ENCODE data around the gene SCGB2A2.

The SCGB2A2 gene

GRCh38 chr11:62298975-62299374 lies 29.0 kb downstream of the SCGB2A2 start, which contains the start of gene SCGB1D4:
SCGB1D4 (minus strand) TSS chr11:62299075; CDS start chr11:62299010, 65 bp downstream.
- H3K4me3 ChIP-seq (ENCODE audit: low read depth, low read length), result no peak within 1 kb of the TSS

GRCh38 chr11:62306227-62306626 lies 36.3 kb downstream of the SCGB2A2 start:
- H3K4me3 ChIP-seq (ENCODE audit: low read depth, low read length), result no peak overlapping the region

GRCh38 chr11:62307950-62308349 lies 38.0 kb downstream of the SCGB2A2 start:
- no peak overlapping the region for H3K4me3 ChIP-seq (ENCODE audit: low read depth, low read length)

GRCh38 chr11:62309991-62310390 lies 40.0 kb downstream of the SCGB2A2 start:
- H3K4me3 ChIP-seq (ENCODE audit: low read depth, low read length), result no peak overlapping the region

GRCh38 chr11:62315431-62315830 lies 45.5 kb downstream of the SCGB2A2 start:
- no peak overlapping the region for H3K4me3 ChIP-seq (ENCODE audit: low read depth, low read length)

- H3K4me3 ChIP-seq (ENCODE audit: low read depth, low read length), result no peak overlapping the region
These were observed 52.6 kb downstream of the SCGB2A2 start for GRCh38 chr11:62322524-62322923.

Data from iPS-11a (cell line).